OCI-M2 (cell line): ENCODE results near the gene TES.
"Not testable (repeated sequence)": the region's sequence is repeated elsewhere in the genome, so short reads cannot be mapped to it uniquely, and the experiment has no call there.

ENCODE experiments used
- DNase-seq: peaks from one replicate; lab custom pipeline; 2025; ENCODE audit not compliant: unreplicated experiment; lab: John Stamatoyannopoulos, UW

Gene TES

GRCh38 chr7:116210345-116211005, at the start of gene TES:
TSS of gene TES (plus strand) at chr7:116210539. CDS start at chr7:116210708, 169 bp downstream.
- no peak for DNase-seq

- DNase-seq = no peak
Measured at GRCh38 chr7:116161728-116162127, 48.6 kb upstream of the TES start.

- DNase-seq = no peak
Measured at GRCh38 chr7:116162254-116162653, 48.1 kb upstream of the TES start.

- no peak for DNase-seq
Measured at GRCh38 chr7:116162992-116163391, 47.3 kb upstream of the TES start.

- DNase-seq = no peak
Measured at GRCh38 chr7:116164552-116165306, 45.6 kb upstream of the TES start.

- no peak for DNase-seq
Measured at GRCh38 chr7:116165717-116166116, 44.6 kb upstream of the TES start.

- no peak for DNase-seq
Measured at GRCh38 chr7:116166156-116166555, 44.2 kb upstream of the TES start.

- DNase-seq = no peak
Measured at GRCh38 chr7:116167177-116167576, 43.2 kb upstream of the TES start.

GRCh38 chr7:116169060-116169459, 41.3 kb upstream of the TES start:
- DNase-seq = no peak

- DNase-seq = no peak
Measured at GRCh38 chr7:116170180-116170579, 40.2 kb upstream of the TES start.

- no peak for DNase-seq
Measured at GRCh38 chr7:116171094-116171493, 39.2 kb upstream of the TES start.

- no peak for DNase-seq
Measured at GRCh38 chr7:116172353-116172752, 38.0 kb upstream of the TES start.

GRCh38 chr7:116173051-116174028, 37.0 kb upstream of the TES start:
- peak; percentile 84 for DNase-seq

- not testable (repeated sequence) for DNase-seq
Measured at GRCh38 chr7:116175095-116175494, 35.2 kb upstream of the TES start.

GRCh38 chr7:116176226-116176625, 34.1 kb upstream of the TES start:
- DNase-seq = no peak

GRCh38 chr7:116177009-116177408, 33.3 kb upstream of the TES start:
- DNase-seq = no peak

GRCh38 chr7:116180302-116180701, 30.0 kb upstream of the TES start:
- DNase-seq = peak; percentile 59

GRCh38 chr7:116182023-116182422, 28.3 kb upstream of the TES start:
- DNase-seq = no peak

GRCh38 chr7:116185450-116185849, 24.9 kb upstream of the TES start:
- DNase-seq = no peak

- no peak for DNase-seq
Measured at GRCh38 chr7:116185956-116186355, 24.4 kb upstream of the TES start.

- DNase-seq = no peak
Measured at GRCh38 chr7:116187400-116187799, 22.9 kb upstream of the TES start.
